ENCODE data around the gene WDR81. TPM values are rescaled to one million over a fixed set of nuclear protein-coding genes. Genes with fewer than 3 reads are reported as not detected.
"Not testable (repeated sequence)": the region's sequence is repeated elsewhere in the genome, so short reads cannot be mapped to it uniquely, and the experiment has no call there.

The WDR81 gene
- total RNA-seq, 1 donor from 2014 or later, result 49.9 TPM

- Histone ChIP-seq H3K4me3 (no peak overlapping the region), H3K27ac (peak overlapping the region; percentile 42), H3K27me3 (ENCODE audit: low read depth) (no peaks in the 10 kb centered on the region), H3K9me3 (no peaks in the 10 kb centered on the region), H3K36me3 (peaks cover 69% of the 10 kb centered on the region), H3K4me1 (peaks cover 32% of the 10 kb centered on the region)
- ATAC-seq (no peak), DNase-seq (no peak)
- intact Hi-C loops (cut with DNase I), result no loop called here
- TF ChIP-seq CTCF (IDR thresholded peaks at IDR 0.05), result no peak
Measured at GRCh38 chr17:1735834-1736347, 11.4 kb downstream of the WDR81 start.

- peaks cover 29% of the 10 kb centered on the region for H3K4me1 ChIP-seq
- H3K36me3 ChIP-seq, result peaks cover 62% of the 10 kb centered on the region
- no peak overlapping the region for H3K4me3 ChIP-seq
- ATAC-seq (peak; percentile 69 to 71), DNase-seq (peak; percentile 81)
- no peaks in the 10 kb centered on the region for H3K9me3 ChIP-seq
- peak overlapping the region; percentile 42 for H3K27ac ChIP-seq
- no peaks in the 10 kb centered on the region for H3K27me3 ChIP-seq (ENCODE audit: low read depth)
- no peak for TF ChIP-seq CTCF (IDR thresholded peaks at IDR 0.05)
- intact Hi-C loops (cut with DNase I), result no loop called here
Measured at GRCh38 chr17:1736348-1737281, 12.1 kb downstream of the WDR81 start.

GRCh38 chr17:1737531-1738291, 13.2 kb downstream of the WDR81 start:
- intact Hi-C loops (cut with DNase I), result no loop called here
- H3K27me3 ChIP-seq (ENCODE audit: low read depth), result no peaks in the 10 kb centered on the region
- ATAC-seq, result peak; percentile 58 to 70
- H3K4me3 ChIP-seq, result no peak overlapping the region
- TF ChIP-seq CTCF (IDR thresholded peaks at IDR 0.05), result no peak
- H3K4me1 ChIP-seq, result peaks cover 37% of the 10 kb centered on the region
- no peaks in the 10 kb centered on the region for H3K9me3 ChIP-seq
- no peak for DNase-seq
- H3K36me3 ChIP-seq, result peaks cover 51% of the 10 kb centered on the region
- H3K27ac ChIP-seq, result peak overlapping the region; percentile 14

GRCh38 chr17:1741899-1742298, 17.4 kb downstream of the WDR81 start:
- DNase-seq; H3K27me3 ChIP-seq (ENCODE audit: low read depth); H3K27ac ChIP-seq; H3K9me3 ChIP-seq; ATAC-seq; intact Hi-C loops (cut with DNase I); H3K4me3 ChIP-seq: not testable (repeated sequence)
- peaks cover 38% of the 10 kb centered on the region for H3K4me1 ChIP-seq
- peaks cover 13% of the 10 kb centered on the region for H3K36me3 ChIP-seq

- Histone ChIP-seq H3K27ac (peak within 1 kb of the TSS; percentile 53), H3K4me3 (no peak within 1 kb of the TSS), H3K27me3 (ENCODE audit: low read depth) (no peaks in the 10 kb centered on the region), H3K4me1 (peaks cover 38% of the 10 kb centered on the region), H3K36me3 (peaks cover 7% of the 10 kb centered on the region), H3K9me3 (no peaks in the 10 kb centered on the region)
- ATAC-seq, result peak in 1 of 2 donors; percentile 23
- intact Hi-C loops (cut with DNase I), result no loop called here
- DNase-seq, result no peak
- no peak for TF ChIP-seq CTCF (IDR thresholded peaks at IDR 0.05)
Measured at GRCh38 chr17:1742371-1743087, 18.0 kb downstream of the WDR81 start, which contains the start of gene SERPINF2. Gene SERPINF2 (plus strand): TSS chr17:1742871. CDS start chr17:1744996, 2,125 bp downstream.

Measured in lower lobe of right lung (tissue), 2 donors.